IPS DF 4.7 (cell line): ENCODE results near the gene TBC1D21.
"Not testable (repeated sequence)": the region's sequence is repeated elsewhere in the genome, so short reads cannot be mapped to it uniquely, and the experiment has no call there.

Experiments
- DNase-seq: peaks from one replicate; pipeline ENCODE4 v3.0.0-alpha.2; 2013; ENCODE audit warnings: low spot score; ENCODE audit errors: extremely low read depth

Gene TBC1D21

DNA sequence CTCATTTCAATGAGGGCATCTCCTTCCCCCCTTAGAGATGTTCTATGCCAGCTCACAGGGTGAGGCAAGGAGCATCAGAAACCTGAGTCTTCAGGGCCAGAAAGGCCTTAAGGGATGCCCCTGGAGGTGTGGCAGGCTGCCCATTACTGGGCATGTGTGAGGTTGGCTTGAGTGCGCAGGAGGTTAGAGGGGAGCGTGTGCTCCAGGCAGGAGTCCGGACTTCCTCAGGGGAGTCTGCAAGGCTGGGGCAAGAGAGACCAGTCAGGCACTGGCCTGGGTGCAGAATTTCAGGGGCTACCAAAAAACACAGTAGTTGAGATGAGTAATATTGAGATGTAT is 54.8 kb downstream of the TBC1D21 start:
- no peak for DNase-seq

DNA sequence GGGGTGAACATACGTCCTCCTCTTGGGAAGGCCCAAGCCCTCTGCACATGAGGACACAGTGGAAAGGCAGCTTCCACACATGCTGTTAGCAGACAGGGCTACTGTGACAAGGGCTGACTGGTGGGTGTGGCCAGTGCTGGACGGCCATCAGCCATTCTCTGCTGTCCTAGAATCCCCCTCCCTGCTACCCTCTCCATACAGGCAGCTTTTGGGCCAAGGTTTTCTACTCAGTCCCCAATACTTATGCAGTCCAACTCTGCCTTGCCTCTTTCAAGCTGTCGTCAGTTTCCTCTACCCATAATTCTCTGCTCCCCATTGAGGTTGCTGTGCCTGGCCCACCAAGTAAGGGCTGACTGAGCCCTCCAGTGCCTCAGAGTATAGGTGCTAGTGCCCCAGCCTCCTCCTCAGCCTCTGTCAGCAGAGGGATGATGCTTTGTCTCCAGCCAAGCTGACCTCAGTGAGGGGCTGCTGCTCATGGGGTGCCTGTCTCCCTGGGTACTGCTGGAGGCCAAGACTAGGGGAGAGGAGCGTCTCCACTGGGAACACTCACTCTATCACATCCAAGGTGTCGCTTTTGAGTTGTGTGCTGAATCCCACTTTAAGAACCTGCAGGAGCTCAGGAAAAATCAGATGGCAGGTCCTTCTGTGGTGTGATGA is 55.7 kb downstream of the TBC1D21 start:
- DNase-seq: no peak

DNA sequence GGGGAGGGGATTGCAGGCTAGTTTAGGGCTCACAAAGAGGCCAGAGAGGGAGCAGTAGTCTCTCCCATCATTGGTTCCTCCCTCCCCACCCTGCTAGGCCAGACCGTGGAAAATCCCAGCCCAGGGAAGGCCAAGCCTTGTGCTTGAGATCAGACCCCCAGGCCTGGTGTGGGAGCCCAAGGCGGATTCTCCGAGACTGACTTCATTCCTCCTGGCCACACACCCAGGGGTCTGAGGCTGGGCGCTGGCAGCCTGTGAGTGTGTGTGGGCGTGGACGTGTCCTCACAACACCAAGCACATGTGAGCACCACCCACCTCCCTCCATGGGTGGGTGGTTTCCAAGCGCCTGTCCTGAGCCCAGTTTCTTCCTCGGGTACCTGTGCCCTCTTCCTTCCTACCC is 57.0 kb downstream of the TBC1D21 start:
- no peak for DNase-seq

DNA sequence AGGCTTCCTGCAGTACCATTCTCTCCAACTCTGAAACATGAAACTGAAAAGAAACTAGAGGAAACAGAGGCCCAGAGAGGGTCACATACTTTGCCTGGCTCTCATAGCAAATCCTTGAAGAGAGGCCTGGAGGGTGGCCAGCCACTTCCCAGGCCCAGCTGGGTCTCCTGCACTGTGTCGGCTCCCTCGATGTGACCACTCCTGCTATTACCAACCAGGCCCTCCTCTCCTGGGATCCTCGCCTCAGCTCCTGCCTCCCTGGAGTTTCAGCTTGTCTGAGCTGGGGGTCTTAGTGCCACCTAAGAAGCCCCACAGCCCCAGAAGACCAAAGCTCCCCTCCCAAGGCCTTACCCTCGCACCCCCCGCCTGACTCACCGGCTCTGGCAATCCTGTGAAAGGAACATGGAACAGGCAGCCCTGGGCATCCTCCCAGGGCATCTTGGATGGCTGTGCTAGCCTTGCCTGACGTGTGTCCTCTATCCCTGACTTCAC is 57.5 kb downstream of the TBC1D21 start:
- no peak for DNase-seq

DNA sequence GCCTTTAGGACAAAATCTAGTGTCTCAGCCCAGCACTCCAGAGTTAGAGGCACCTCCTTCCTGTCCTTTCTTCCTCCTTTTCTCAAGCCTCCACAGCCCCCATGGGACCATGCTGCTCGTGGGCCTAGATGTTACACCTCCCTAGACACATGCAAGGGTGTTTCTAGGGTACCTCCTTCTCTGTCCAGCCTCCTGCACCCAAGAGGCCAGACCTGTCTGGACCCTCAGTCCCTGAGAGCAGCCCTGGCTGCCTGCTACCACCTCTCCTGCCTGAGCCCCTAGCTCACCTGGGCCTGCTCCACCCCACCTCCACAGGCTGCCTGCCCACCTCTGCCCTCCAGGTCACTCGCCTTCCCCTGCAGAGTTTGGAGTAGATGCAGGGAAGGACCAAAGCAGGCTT is 58.1 kb downstream of the TBC1D21 start:
- no peak for DNase-seq

DNA sequence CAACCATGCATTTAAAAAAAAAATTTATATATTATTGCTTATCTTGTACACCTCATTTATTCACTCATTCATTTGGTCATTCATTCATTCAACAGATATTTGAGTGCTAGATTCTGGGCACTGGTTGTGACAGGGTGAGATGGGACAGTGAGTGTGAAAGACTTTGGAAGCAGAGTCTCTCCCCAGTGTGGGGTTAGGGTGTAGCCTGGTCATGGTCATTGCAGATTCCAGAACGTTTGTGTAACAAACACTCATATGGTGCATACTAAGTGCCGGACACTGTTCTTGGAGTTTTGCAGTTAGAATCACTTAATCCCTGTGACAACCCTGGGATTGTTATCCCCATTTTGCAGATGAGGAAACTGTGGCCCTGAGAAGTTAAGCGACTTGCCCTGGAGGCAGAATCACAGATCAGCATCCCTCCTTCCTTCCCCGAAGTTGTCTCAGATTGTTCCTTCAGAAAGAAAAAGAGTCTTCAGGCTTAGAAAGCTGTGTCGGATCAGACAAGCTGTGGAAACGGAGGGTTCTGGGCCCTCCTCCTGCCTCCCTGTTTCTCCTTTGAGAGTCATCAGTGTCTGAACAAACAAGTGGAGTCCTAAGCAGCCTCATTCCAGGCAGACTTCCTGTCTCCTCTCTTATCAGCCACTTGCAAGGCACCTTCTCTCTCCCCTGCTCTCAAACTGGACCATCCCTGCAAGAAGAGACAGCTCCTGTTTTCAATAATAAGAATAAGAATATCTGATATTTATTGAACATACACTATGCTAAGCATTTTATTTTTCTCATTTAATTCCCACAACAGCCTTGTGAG is 59.2 kb downstream of the TBC1D21 start:
- DNase-seq: no peak

DNA sequence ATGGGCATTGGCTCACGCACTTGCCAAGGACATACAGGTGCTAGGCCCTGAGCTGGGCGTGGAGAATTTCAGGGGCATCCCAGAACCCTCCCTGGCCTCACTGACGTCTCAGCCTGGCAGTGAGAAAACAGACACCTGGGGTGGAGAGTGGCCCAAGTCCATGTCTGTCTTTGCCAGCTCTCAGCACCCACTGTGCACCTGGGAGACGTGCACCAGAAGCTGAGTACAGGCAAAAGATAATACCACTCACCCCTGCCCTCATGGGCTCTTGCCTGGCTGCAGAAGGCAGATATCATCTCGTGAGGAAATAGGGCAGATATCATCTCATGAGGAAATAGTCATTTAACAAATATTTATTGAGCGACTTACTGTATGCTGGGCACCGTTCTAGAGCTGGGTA is 60.9 kb downstream of the TBC1D21 start:
- DNase-seq: no peak

DNA sequence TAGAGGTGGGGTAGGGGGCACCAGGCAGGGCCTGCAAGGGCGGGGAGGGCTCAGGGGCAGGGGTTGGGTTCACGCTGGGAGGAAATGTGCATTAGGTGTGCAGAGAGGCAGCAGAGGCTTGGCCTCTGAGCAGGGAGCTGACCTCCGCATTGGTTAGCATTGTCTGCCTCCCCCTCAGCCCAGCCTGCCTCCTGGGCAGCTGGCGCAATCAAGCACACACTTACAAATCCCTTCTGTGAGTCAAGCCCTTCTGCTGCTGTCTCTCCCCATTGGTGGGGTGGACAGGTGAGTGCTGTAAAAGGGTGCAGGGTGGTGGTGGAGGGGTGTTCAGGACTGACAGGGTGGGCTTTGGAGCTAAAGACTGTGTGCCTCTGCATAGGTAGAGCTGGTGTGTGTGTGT is 62.2 kb downstream of the TBC1D21 start:
- DNase-seq: no peak

DNA sequence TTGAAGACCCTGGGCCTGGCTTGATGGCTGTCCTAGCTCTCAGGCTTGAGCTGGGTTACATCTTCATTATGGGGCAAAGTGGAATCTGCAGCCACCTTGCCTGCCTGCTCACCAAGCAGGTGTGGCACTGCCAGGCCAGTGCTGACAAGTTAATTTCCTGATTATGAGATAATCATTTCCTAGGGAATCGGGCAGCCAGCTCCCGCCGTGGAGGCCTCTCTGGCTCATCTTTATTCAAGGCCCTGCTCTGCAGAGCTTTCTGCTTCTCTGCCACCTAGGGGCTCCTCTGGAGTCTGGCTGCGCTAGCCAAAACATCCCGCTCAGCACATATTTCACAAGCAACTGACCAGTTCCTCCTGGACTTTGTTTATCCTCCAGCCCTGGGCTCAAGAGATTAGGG is 62.8 kb downstream of the TBC1D21 start:
- no peak for DNase-seq

DNA sequence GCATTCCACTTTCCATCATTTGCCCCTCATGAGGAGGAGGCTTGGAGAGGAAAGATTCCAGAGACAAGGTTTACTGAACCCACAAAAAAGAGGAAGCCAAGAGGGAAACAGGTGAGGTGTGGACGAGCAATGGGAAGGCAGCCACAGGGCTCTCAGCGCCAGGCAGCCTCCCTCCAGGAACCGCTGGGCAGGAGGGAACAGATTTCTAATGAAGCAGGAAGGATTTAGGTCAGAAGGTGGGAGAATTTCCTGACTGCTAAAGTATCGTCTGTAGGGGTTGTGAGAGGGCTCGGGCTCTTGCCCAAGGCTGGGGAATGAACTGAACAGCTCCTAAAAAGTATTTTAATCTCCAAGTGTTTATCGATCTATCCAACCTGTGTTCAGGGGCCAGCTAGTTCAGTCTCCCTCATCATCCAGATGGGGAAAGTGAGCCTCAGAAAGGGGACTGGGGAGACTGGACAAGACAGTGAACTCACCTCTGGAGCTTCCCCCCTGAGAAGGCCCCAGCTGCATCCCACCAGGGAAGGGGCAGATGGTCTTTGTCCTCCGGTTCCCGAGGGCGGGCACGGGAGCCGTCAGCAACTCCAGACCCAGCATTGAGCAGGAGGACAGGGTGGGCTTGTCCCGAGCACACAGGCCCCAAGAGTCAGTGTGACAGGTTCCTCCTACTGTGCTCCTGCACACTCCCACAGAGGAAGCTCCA is 63.4 kb downstream of the TBC1D21 start:
- no peak for DNase-seq

DNA sequence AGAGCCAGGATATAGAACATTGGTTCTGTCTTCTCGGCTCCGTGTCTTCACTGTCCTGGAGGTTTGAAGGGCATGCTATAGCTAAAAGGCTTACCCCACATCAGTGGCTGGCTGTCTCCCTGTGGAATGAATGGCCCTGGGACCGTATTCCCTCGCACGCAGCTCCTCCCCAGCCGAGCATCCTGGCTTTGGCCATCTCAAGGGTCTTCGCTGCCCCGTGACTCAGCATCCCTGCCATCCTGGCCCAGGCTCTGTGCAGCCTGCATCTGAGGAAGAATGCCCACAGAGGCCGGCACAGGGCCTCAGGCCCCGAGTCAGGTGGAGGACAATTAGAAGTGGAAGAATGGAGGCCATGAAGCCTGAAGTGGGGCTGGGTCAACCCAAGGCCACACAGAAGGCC is 63.9 kb downstream of the TBC1D21 start:
- no peak for DNase-seq

DNA sequence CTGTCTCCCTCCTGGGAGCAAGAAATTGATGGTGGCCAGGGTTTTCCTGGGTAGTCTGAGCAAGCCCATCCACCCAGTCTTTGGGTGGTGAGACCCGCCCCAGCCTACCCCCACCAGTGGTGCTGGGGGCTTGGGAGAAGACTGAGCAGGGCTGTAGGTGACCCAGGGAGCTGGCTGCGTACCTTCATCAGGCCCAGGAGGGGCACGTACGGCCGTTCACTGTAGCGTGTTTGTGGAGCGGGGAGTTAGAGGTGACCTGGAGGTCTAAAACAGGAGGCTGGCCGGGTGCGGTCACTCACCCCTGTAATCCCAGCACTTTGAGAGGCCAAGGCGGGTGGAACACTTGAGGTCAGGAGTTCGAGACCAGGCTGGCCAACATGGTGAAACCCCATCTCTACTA is 64.4 kb downstream of the TBC1D21 start:
- DNase-seq: no peak

DNA sequence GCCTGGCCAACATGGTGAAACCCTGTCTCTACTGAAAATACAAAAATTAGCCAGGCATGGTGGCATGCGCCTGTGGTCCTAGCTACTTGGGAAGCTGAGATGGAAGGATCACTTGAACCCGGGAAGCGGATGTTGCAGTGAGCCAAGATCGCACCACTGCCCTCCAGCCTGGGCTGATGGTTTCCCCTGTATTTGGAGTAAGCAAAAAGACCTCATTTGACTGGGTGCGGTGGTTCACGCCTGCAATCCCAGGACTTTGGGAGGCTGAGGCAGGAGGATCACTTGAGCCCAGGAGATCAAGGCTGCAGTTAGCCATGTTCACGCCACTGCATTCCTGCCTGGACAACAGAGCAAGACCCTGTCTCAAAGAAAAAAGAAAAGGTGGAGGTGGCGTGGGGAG is 65.2 kb downstream of the TBC1D21 start:
- DNase-seq: not testable (repeated sequence)
